ENCODE measurements around the gene OCSTAMP. TPM values are rescaled to one million over a fixed set of nuclear protein-coding genes. Genes with fewer than 3 reads are reported as not detected.

OCSTAMP gene
- total and polyA plus RNA-seq, 10 of the 15 experiments (the other 5 are each of a cell fraction or from before 2014, with no cell fraction given), result 0.09 to 0.46 (median 0.22) TPM; not detected in 2

- intact Hi-C loops (cut with micrococcal nuclease; ENCODE audit: unreplicated experiment) (no loop called here), in situ Hi-C loops (cut with MboI) (no loop called here)
- no peak for FAIRE-seq
- H2AFZ ChIP-seq (ENCODE audit: control insufficient read depth, low read depth, low read length), result no peak overlapping the region
- POLR2A ChIA-PET, result no interaction called here
- BruUV-seq (replicated peaks), result no TSS peak
- 15% methylated on average over 3 of the region's 3 CpGs for WGBS (ENCODE audit: insufficient coverage, insufficient replicate concordance, low lambda C conversion rate, missing lambda C conversion rate)
- no peak overlapping the region for H3K9ac ChIP-seq (ENCODE audit: control insufficient read depth, insufficient read depth, low read length)
- no peaks in the 10 kb centered on the region for H4K20me1 ChIP-seq (ENCODE audit: control insufficient read depth, insufficient read depth)
- ATAC-seq, result no peak
- H3K27me3 ChIP-seq (replicated peaks in 1 of 2; ENCODE audit: control insufficient read depth in 2 of 2, insufficient read depth in 2 of 2, low read length in 1 of 2), result no peaks in the 10 kb centered on the region
- no peaks in the 10 kb centered on the region for H3K79me2 ChIP-seq (ENCODE audit: control insufficient read depth, insufficient read depth, low read length)
- no peak for DNase-seq (ENCODE audit: low read depth, low spot score)
- H3K9me3 ChIP-seq (replicated peaks; ENCODE audit: control insufficient read depth, insufficient read depth, low read length), result no peaks in the 10 kb centered on the region
- H3K4me1 ChIP-seq (ENCODE audit: control insufficient read depth, insufficient read depth, low read length), result no peaks in the 10 kb centered on the region
- H3K27ac ChIP-seq (ENCODE audit: control insufficient read depth, insufficient read depth), result no peak overlapping the region
- no peak overlapping the region for H3K4me3 ChIP-seq
- TF ChIP-seq SPI1 (IDR thresholded peaks at IDR 0.05; ENCODE audit: borderline replicate concordance, insufficient read depth, low read depth, low read length) (no peak), ZBED1 (IDR thresholded peaks at IDR 0.05; ENCODE audit: borderline replicate concordance) (no peak), EGR1 (IDR thresholded peaks at IDR 0.05; ENCODE audit: borderline replicate concordance in 1 of 2, low read depth in 2 of 2, low read length in 2 of 2) (no peak), ZZZ3 (IDR thresholded peaks at IDR 0.05; ENCODE audit: control insufficient read depth, insufficient read length, low read depth) (no peak), BMI1 (IDR thresholded peaks at IDR 0.05; ENCODE audit: borderline replicate concordance) (no peak), PML (IDR thresholded peaks at IDR 0.05; ENCODE audit: low read length) (no peak), NFIC (IDR thresholded peaks at IDR 0.05; ENCODE audit: low read depth, low read length) (no peak), MYC (IDR thresholded peaks at IDR 0.05; ENCODE audit: insufficient read depth, insufficient read length, insufficient replicate concordance, low read length, severe bottlenecking) (no peak)
- TF ChIP-seq, protein P1, sequence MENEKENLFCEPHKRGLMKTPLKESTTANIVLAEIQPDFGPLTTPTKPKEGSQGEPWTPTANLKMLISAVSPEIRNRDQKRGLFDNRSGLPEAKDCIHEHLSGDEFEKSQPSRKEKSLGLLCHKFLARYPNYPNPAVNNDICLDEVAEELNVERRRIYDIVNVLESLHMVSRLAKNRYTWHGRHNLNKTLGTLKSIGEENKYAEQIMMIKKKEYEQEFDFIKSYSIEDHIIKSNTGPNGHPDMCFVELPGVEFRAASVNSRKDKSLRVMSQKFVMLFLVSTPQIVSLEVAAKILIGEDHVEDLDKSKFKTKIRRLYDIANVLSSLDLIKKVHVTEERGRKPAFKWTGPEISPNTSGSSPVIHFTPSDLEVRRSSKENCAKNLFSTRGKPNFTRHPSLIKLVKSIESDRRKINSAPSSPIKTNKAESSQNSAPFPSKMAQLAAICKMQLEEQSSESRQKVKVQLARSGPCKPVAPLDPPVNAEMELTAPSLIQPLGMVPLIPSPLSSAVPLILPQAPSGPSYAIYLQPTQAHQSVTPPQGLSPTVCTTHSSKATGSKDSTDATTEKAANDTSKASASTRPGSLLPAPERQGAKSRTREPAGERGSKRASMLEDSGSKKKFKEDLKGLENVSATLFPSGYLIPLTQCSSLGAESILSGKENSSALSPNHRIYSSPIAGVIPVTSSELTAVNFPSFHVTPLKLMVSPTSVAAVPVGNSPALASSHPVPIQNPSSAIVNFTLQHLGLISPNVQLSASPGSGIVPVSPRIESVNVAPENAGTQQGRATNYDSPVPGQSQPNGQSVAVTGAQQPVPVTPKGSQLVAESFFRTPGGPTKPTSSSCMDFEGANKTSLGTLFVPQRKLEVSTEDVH (IDR thresholded peaks at IDR 0.05; ENCODE audit: low read depth, partially characterized antibody), result no peak
- TF ChIP-seq, protein P2, sequence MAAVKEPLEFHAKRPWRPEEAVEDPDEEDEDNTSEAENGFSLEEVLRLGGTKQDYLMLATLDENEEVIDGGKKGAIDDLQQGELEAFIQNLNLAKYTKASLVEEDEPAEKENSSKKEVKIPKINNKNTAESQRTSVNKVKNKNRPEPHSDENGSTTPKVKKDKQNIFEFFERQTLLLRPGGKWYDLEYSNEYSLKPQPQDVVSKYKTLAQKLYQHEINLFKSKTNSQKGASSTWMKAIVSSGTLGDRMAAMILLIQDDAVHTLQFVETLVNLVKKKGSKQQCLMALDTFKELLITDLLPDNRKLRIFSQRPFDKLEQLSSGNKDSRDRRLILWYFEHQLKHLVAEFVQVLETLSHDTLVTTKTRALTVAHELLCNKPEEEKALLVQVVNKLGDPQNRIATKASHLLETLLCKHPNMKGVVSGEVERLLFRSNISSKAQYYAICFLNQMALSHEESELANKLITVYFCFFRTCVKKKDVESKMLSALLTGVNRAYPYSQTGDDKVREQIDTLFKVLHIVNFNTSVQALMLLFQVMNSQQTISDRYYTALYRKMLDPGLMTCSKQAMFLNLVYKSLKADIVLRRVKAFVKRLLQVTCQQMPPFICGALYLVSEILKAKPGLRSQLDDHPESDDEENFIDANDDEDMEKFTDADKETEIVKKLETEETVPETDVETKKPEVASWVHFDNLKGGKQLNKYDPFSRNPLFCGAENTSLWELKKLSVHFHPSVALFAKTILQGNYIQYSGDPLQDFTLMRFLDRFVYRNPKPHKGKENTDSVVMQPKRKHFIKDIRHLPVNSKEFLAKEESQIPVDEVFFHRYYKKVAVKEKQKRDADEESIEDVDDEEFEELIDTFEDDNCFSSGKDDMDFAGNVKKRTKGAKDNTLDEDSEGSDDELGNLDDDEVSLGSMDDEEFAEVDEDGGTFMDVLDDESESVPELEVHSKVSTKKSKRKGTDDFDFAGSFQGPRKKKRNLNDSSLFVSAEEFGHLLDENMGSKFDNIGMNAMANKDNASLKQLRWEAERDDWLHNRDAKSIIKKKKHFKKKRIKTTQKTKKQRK (IDR thresholded peaks at IDR 0.05; ENCODE audit: low read depth, low read length), result no peak
- SMC1A ChIA-PET (ENCODE audit: uncharacterized antibody, unreplicated experiment), result interaction anchor here (0.9 to 1.7 kb wide), 6 partner anchors 9 to 34 kb away, joined by 3 to 4 read pairs (median 3); no protein-coding TSS in a partner anchor
- RAD21 ChIA-PET (ENCODE audit: unreplicated experiment), result interaction anchor here (1.6 kb wide), 1 partner anchor 108 kb away, joined by 5 read pairs; no protein-coding TSS in a partner anchor
- H3K36me3 ChIP-seq (ENCODE audit: control insufficient read depth in 2 of 2, insufficient read depth in 2 of 2, low read length in 1 of 2), result no peaks in the 10 kb centered on the region
- CTCF ChIA-PET, result interaction anchor here (0.6 to 1.7 kb wide), 5 partner anchors 11 to 323 kb away, joined by 3 to 5 read pairs (median 4); no protein-coding TSS in a partner anchor
- no peak overlapping the region for H3K4me2 ChIP-seq (ENCODE audit: control insufficient read depth, insufficient read depth)
Observed at GRCh38 chr20:46572790-46573189, 22.3 kb upstream of the OCSTAMP start.
